Loucy (cell line): ENCODE data around the gene PEX14.

Experiments
- H2AFZ ChIP-seq: fragments of 200-600 bp; sonication (generic); 2 replicates; pipeline ENCODE4 v1.6.0; 2016; ENCODE audit warnings: antibody characterized with exemption, mild to moderate bottlenecking, low read length, moderate library complexity
- H3F3A ChIP-seq: fragments of 200-600 bp; 2 replicates; pipeline ENCODE4 v1.6.0; 2016; ENCODE audit warnings: antibody characterized with exemption, low read depth, mild to moderate bottlenecking
- H3K27me3 ChIP-seq: fragments of 200-600 bp; sonication (generic); 2 replicates; pipeline ENCODE4 v1.6.1; 2014; ENCODE audit warnings: low read length, mild to moderate bottlenecking; ENCODE audit not compliant: insufficient read depth, poor library complexity, severe bottlenecking
- H3K36me3 ChIP-seq: fragments of 200-600 bp; sonication (generic); 2 replicates; pipeline ENCODE4 v1.6.1; 2016; ENCODE audit warnings: low read length; ENCODE audit not compliant: insufficient read depth
- H3K4me1 ChIP-seq: fragments of 200-600 bp; sonication (generic); 2 replicates; pipeline ENCODE4 v1.5.1; 2014; ENCODE audit warnings: low read length, mild to moderate bottlenecking; ENCODE audit not compliant: insufficient read depth, poor library complexity, severe bottlenecking
- H3K4me2 ChIP-seq: fragments of 200-600 bp; sonication (generic); 2 replicates; pipeline ENCODE4 v1.6.0; 2014; ENCODE audit warnings: antibody characterized with exemption, low read length, low read depth, mild to moderate bottlenecking; ENCODE audit not compliant: poor library complexity, severe bottlenecking
- H3K4me3 ChIP-seq: fragments of 200-600 bp; sonication (generic); 2 replicates; pipeline ENCODE4 v1.5.1; 2014; ENCODE audit warnings: low read length, mild to moderate bottlenecking, mixed read lengths; ENCODE audit not compliant: poor library complexity, severe bottlenecking
- H3K79me2 ChIP-seq: fragments of 200-600 bp; sonication (generic); 2 replicates; pipeline ENCODE4 v1.6.1; 2014; ENCODE audit warnings: low read length; ENCODE audit not compliant: insufficient read depth
- H3K9ac ChIP-seq: fragments of 200-600 bp; sonication (generic); 2 replicates; pipeline ENCODE4 v1.6.0; 2014; ENCODE audit warnings: mild to moderate bottlenecking, low read depth, low read length, moderate library complexity; ENCODE audit not compliant: poor library complexity, severe bottlenecking
- H3K9me2 ChIP-seq: fragments of 200-600 bp; sonication (generic); replicated peaks from 2 replicates; pipeline ENCODE4 v1.6.1; 2016; ENCODE audit warnings: low read depth, low read length, mixed read lengths
- H3K9me3 ChIP-seq: fragments of 200-600 bp; sonication (generic); 2 replicates; pipeline ENCODE4 v1.6.1; 2014; ENCODE audit warnings: mild to moderate bottlenecking, antibody characterized with exemption, low read length, low read depth; ENCODE audit not compliant: insufficient read depth
- H4K20me1 ChIP-seq: fragments of 200-600 bp; sonication (generic); 2 replicates; pipeline ENCODE4 v1.6.0; 2014; ENCODE audit warnings: antibody characterized with exemption, low read length, mild to moderate bottlenecking; ENCODE audit not compliant: insufficient read depth, poor library complexity, severe bottlenecking
- CTCF ChIP-seq: fragments of 200-600 bp; sonication (generic); conservative IDR thresholded peaks from 2 replicates; pipeline ENCODE4 v1.5.1; 2014; ENCODE audit warnings: mild to moderate bottlenecking, antibody characterized with exemption, low read length
- EZH2phosphoT487 ChIP-seq: fragments of 200-600 bp; IDR thresholded peaks from 2 replicates; pipeline ENCODE4 v1.6.1; 2018; ENCODE audit warnings: antibody characterized with exemption, mild to moderate bottlenecking, moderate library complexity, borderline replicate concordance

Gene PEX14

GRCh38 chr1:10615932-10616671 lies 141.4 kb downstream of the PEX14 start:
- Histone ChIP-seq H3K9me3 (no peaks in the 10 kb centered on the region), H3K79me2 (0 out of 2 replicates have a peak, but pooled peaks cover 4% of the 10 kb centered on the region), H3K4me2 (no peak overlapping the region), H3F3A (no peaks in the 10 kb centered on the region), H3K9me2 (no peaks in the 10 kb centered on the region), H3K36me3 (peaks cover 8% of the 10 kb centered on the region; the same call in 1 of the 2 replicates), H3K27me3 (no peaks in the 10 kb centered on the region), H3K4me3 (no peak overlapping the region), H3K4me1 (no peaks in the 10 kb centered on the region), H3K9ac (no peak overlapping the region), H2AFZ (no peak overlapping the region), H4K20me1 (no peaks in the 10 kb centered on the region)
- TF ChIP-seq EZH2phosphoT487 (no peak), CTCF (no peak)

- TF ChIP-seq EZH2phosphoT487 (no peak), CTCF (no peak)
- H3K27me3 ChIP-seq, result no peaks in the 10 kb centered on the region
- H3K4me2 ChIP-seq, result no peak overlapping the region
- no peaks in the 10 kb centered on the region for H3K9me2 ChIP-seq
- H3K4me1 ChIP-seq, result no peaks in the 10 kb centered on the region
- H3K36me3 ChIP-seq, result peaks cover 8% of the 10 kb centered on the region; the same call in 1 of the 2 replicates
- H3K4me3 ChIP-seq, result no peak overlapping the region
- H3K9me3 ChIP-seq, result no peaks in the 10 kb centered on the region
- 0 out of 2 replicates have a peak, but pooled peaks cover 4% of the 10 kb centered on the region for H3K79me2 ChIP-seq
- H3F3A ChIP-seq, result no peaks in the 10 kb centered on the region
- H2AFZ ChIP-seq, result no peak overlapping the region
- H3K9ac ChIP-seq, result no peak overlapping the region
- no peaks in the 10 kb centered on the region for H4K20me1 ChIP-seq
Measured at GRCh38 chr1:10616696-10617095, 141.9 kb downstream of the PEX14 start.

GRCh38 chr1:10617318-10617717 lies 142.6 kb downstream of the PEX14 start:
- no peaks in the 10 kb centered on the region for H3K9me2 ChIP-seq
- H3K27me3 ChIP-seq, result no peaks in the 10 kb centered on the region
- no peaks in the 10 kb centered on the region for H4K20me1 ChIP-seq
- TF ChIP-seq CTCF (no peak), EZH2phosphoT487 (no peak)
- H3K9ac ChIP-seq, result no peak overlapping the region
- H3K36me3 ChIP-seq, result peaks cover 8% of the 10 kb centered on the region; the same call in 1 of the 2 replicates
- no peak overlapping the region for H3K4me2 ChIP-seq
- 0 out of 2 replicates have a peak, but pooled peaks cover 4% of the 10 kb centered on the region for H3K79me2 ChIP-seq
- H3K4me1 ChIP-seq, result no peaks in the 10 kb centered on the region
- H3K9me3 ChIP-seq, result no peaks in the 10 kb centered on the region
- no peak overlapping the region for H3K4me3 ChIP-seq
- no peaks in the 10 kb centered on the region for H3F3A ChIP-seq
- H2AFZ ChIP-seq, result no peak overlapping the region
